KBM-7 (cell line): Measurements from ENCODE around the gene OLIG3.

Experiments used
- DNase-seq: peaks from one replicate; pipeline ENCODE4 v3.0.0-alpha.2; 2015
- in situ Hi-C: fragments of 300-500 bp; cut with MboI; formaldehyde crosslinking; loops from 2 replicates; pipeline ENCODE4 v1.14.3; 2020; ENCODE audit warnings: low sequenced_read_pairs, low pct_unique_long_range_greater_than_20kb, mixed read lengths

The OLIG3 gene

GRCh38 chr6:137494281-137494987 is at the start of gene OLIG3:
TSS of gene OLIG3 (minus strand) at chr6:137494394. CDS start at chr6:137494170, 224 bp downstream.
- no peak for DNase-seq

DNA sequence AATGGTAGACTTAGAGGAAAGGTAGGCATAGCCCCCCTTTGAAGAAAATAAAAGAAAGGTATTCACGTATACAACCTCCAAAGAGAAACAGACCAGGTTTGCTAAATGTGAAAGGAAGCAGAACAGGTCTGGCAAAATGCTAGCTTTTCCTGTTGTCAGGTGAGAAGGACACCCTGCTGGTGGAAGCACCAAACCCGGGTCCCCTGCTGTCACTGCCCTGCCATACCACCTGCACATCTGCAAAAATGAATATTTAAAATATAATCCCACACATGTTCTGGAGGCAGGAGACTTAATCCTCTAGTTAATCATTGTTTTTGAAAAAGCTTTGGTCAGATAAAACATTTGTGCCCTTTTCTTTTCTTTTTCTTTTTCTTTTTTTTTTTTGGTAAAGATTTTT is 48.9 kb upstream of the OLIG3 start:
- no peak for DNase-seq
- in situ Hi-C loops = no loop called here

More at GRCh38 chr6:137494281-137494987, at the start of gene OLIG3:
- in situ Hi-C loops = no loop called here

- in situ Hi-C loops = no loop called here
- no peak for DNase-seq
Observed at GRCh38 chr6:137542713-137543112, 48.5 kb upstream of the OLIG3 start.

- in situ Hi-C loops = no loop called here
- DNase-seq = no peak
Observed at GRCh38 chr6:137541534-137542063, 47.4 kb upstream of the OLIG3 start.

GRCh38 chr6:137536104-137536773 is 42.0 kb upstream of the OLIG3 start:
- in situ Hi-C loops = no loop called here

GRCh38 chr6:137531376-137532092 is 37.3 kb upstream of the OLIG3 start:
- no peak for DNase-seq
- in situ Hi-C loops = no loop called here

More at GRCh38 chr6:137536104-137536773, 42.0 kb upstream of the OLIG3 start:
- DNase-seq = no peak

GRCh38 chr6:137530404-137530803 is 36.2 kb upstream of the OLIG3 start:
- in situ Hi-C loops = no loop called here

GRCh38 chr6:137522831-137523230 is 28.6 kb upstream of the OLIG3 start:
- no peak for DNase-seq
- in situ Hi-C loops = no loop called here

More at GRCh38 chr6:137530404-137530803, 36.2 kb upstream of the OLIG3 start:
- DNase-seq = no peak

DNA sequence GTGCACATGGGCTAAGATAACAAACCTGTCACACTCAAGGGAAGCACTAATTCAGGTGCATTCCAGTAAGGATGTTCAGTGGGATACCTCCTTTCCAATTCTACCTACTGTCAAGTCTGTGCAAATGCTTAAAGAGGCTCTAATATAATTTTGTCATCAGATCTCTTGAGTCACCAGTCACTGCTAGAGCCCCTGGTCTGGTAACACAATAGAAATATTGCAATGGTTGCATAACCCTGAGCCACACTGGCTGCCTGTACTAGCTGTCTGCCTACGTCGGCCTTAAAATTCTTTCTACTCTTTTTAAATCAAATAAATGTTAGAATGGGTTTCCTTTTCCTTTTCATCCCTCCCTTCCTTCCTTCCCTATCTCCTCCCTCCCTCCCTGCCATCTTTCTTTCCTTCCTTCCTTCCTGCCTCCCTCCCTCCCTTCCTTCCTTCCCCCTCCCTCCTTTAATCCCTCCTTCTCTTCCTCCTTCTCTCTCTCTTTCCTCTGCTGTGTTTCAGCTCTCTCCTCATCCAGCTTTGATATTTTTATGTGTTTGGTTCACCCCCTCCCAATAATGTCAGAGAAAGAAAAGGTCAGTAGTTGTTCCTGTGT is 28.1 kb upstream of the OLIG3 start:
- no peak for DNase-seq
- in situ Hi-C loops = no loop called here

DNA sequence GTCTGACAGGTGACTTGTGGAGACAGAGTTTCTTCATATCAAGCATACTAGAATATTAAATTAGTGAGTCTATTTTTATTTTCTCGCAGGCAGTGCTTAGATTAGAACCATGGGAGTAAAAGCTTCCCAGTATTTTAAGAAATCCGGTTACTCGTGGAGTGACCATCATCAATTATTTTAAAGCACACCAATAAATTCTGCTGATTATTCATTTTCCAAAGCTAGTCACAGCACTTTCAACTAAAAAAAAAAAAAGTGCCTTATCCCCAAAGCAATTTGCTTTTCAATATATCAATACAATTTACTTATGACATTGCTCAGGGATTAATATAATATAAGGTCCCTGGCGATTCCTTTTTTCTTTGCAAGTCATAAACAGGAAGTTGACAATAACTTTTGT is 26.3 kb upstream of the OLIG3 start:
- in situ Hi-C loops = no loop called here
- DNase-seq = no peak

GRCh38 chr6:137519629-137520176 is 25.5 kb upstream of the OLIG3 start:
- in situ Hi-C loops = no loop called here
- DNase-seq = no peak

DNA sequence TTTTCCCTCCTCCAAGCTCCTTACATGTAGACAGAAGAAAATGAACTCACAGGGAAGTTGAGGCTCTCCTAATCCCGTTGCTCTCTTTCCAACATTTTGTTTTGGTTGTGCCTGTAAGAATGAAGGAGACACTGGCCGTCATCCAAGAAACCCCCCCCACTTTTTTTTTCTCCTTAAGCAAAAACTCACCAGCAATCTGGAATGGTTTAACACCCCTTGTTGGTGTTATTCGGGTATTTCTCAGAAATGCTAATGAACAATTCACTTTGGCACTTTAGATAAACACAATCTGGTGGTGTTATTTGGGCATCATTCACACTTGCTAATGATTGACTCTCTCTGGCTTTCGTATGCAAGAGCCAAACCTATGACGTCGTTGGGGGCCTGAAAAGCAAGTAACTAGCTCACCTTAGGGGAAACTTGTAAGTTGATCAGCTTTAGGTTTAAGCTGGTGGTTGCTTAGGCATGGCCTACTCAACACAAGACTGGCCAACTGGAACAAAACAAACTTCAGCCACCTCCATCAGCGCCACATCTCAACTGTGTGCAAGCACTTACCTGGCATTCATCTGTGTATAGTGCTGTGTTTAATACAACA is 24.3 kb upstream of the OLIG3 start:
- in situ Hi-C loops = no loop called here
- no peak for DNase-seq

- in situ Hi-C loops = no loop called here
- no peak for DNase-seq
Observed at GRCh38 chr6:137514418-137514817, 20.2 kb upstream of the OLIG3 start.

- DNase-seq = no peak
- in situ Hi-C loops = no loop called here
Observed at GRCh38 chr6:137512757-137513605, 18.8 kb upstream of the OLIG3 start.

DNA sequence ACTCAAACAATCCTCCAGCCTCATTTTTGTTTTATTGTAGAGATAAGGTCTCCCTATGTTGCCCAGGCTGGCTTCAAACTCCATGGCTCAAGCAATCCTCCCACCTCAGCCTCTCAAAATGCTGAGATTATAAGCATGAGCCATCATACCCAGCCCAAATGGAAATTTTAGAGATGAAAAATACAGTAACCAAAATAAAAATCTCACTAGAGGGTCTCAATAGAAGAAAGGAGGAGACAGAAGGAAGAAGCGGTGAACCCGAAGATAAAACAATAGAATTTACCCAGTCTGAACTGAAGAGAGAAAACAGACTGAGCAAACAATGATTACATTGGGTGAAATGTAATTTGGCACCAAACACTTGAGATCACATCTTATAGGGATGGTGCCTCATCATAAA is 16.7 kb upstream of the OLIG3 start:
- no peak for DNase-seq
- in situ Hi-C loops = no loop called here

DNA sequence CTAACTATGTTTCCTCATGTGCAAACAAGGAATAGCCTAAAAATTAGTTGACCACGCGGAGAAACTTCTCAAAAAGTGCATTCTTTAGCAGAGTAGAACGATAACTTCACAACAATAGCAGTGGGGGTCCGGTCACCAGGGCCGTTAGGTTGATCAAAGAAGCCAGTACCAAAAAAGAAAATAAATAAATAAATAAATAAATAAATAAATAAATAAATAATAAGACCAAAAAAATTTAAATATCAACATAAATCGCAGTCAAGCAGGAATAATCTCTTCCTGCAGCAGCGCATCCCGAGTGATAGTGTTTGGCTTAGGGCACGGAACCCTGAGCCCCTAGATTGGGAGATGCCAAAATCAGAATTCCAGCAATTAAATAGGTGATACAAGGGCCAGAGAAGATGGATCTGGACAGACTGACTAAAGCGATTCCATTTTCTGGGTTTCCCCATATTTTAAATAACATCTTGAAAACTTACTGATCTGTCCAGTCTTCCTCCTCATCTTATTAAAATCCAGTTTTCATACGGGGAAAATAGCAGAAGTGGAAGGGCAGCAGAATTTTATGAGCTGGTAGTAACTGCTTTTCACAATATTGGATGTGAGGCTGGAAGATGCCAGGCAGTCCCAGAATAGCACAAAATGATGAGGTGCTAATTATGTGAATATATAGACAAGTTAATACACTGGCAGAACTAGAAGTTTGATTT is 4.4 kb upstream of the OLIG3 start:
- no peak for DNase-seq
- in situ Hi-C loops = no loop called here

- DNase-seq = no peak
Observed at GRCh38 chr6:137497721-137498463, 3.7 kb upstream of the OLIG3 start.

More at GRCh38 chr6:137497721-137498463, 3.7 kb upstream of the OLIG3 start:
- in situ Hi-C loops = no loop called here
